NCI-H1930 (cell line): Measurements from ENCODE around the gene SERAC1.
"Not testable (repeated sequence)": the region's sequence is repeated elsewhere in the genome, so short reads cannot be mapped to it uniquely, and the experiment has no call there.

Source experiments
- DNase-seq, 2 experiments: peaks; one replicate each; lab custom pipeline; 2025; lab: John Stamatoyannopoulos, UW

Gene SERAC1

DNA sequence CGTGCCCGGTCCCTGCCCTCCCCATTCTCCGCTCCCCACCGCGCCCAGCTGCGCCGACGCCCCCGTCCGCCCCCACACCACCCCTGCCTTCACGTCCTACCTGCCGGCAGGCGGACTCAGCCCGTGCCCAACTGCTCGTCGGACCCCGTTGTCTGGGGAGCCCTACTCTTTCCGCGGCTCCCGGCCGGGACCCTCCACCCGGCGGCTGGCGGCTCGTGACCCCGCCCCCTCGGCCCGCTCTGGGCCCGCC, at the start of gene SERAC1:
SERAC1 (minus strand) TSS at position 223 of the 250 bp plus-strand sequence. CDS start 9,899 bp downstream, outside the sequence.
- DNase-seq, result no peak

DNA sequence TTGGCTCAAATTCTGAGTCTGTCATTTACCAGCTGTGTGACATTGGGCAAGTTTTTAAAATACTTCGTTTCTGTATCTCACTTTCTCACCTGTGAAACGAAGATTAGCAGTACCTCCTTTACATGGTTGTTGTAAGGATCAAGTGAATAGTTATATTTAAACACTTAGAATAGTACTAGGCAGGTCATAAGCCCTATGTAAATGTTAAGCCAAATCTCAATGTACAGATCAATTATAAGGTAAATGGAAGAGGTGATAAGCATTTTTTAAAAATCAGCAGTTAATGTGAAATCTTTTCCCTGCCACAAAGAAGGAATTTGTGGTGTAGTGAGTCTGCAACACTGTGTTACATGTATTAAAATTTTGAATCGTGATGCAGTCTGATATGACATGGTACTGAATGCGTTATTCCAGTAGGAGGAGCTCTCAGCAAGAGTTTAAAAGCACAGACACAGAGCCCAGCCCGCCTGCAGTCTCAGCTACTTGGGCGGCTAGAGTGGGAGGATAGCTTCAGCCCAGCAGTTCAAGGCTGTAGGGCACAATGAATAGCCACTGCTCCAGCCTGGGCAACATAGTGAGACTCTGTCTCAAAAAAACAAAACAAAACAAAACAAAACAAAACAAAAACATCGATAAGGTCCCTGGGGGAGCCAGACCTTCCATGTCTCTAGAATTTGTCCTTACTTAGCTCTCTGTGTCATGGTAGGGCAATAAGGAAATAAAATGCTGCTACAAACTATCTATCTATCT, 46.0 kb upstream of the SERAC1 start:
- DNase-seq, result peak; percentile 18 to 48

DNA sequence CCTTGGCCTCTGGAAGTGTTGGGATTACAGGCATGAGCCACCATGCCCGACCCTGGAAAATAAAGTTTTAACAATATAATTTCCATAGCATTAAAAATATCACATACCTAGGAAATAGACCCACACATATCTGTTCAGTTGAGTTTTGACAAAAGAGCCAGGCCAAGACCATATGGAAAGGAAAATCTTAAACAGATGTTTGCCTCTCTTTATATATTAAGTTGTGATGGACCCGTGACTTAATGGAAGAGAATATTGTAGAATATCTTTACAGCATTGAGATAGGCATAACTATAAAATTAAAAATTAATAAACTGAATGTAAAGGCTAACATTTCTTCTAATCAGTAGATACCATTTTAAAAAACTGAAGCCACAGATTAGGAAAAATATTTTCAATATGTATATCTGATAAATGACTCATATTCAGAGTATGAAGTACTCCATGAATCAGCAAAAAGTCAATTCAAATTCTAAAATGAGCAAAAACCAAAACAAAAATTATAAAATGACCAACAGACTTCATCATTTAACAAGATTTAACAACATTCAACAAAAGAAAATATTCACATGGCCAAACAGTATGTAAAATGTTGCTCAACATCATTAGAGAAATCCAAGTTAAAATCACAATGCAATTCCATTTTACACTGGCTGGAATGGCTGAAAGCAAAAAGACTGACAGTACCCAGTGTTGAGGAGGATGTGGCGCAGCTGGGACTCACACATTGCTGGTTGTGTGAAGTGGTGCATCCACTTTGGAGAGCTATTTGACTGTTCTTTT, 43.4 kb upstream of the SERAC1 start:
- no peak for DNase-seq

GRCh38 chr6:158209582-158210333, 41.7 kb upstream of the SERAC1 start:
- DNase-seq, result not testable (repeated sequence)

GRCh38 chr6:158208226-158209030, 40.4 kb upstream of the SERAC1 start:
- DNase-seq, result not testable (repeated sequence)

- no peak for DNase-seq
Observed at GRCh38 chr6:158207422-158207788, 39.3 kb upstream of the SERAC1 start.

- no peak for DNase-seq
Observed at GRCh38 chr6:158206740-158207421, 38.8 kb upstream of the SERAC1 start.

GRCh38 chr6:158205169-158205944, 37.3 kb upstream of the SERAC1 start:
- no peak for DNase-seq

DNA sequence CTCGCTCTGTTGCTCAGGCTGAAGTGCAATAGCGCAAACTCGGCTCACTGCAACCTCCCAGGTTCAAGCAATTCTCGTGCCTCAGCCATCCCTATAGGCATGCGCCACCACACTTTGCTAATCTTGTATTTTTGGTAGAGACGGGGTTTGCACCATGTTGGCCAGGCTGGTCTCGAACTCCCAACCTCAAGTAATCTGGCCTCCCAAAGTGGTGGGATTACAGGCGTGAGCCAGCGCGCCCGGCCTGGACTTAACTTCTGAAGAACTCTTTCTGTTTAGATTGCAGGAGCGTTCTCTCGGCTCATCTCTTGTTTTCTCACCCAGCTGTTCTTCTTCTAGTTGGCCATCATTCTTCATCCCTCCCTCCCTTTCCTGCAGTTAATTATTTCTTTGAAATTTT, 30.4 kb upstream of the SERAC1 start:
- DNase-seq, result no peak

DNA sequence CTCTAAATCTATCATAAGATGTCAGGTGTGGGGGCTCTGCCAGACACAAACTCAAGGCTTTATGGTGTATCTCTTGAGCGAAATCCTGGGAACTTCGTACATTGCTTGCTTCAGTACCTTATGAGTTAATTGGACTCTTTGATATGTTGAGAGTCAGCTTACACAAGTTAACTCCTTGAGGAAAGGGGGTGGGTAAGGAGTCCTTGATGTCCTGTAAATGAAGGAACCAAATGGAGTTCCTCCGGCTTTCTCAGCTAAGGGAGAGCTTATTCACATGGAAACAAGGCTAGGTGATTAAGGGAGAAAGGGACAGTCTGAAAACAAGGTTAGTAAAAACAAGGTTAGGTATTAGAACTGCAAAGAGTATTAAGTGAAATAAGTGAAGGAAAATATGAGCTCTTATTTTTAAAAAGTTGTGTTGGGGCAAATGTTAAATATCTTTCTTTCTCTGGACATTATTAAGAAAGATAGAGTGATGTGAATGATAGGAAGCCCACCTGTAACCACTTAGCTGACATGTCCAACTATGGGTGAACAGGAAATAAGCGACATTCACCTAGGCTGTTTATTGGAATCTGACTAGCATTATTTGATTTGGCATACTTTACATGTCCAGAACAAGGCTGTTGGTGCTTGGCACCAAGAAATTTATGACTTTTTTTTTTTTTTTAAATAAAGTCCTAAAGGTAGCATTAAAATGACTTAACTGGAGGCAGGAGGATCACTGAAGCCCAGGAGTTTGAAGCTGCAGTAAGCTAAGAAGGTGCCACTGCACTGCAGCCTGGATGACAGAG, 26.6 kb upstream of the SERAC1 start:
- no peak for DNase-seq

- no peak for DNase-seq
Observed at GRCh38 chr6:158191761-158192160, 23.7 kb upstream of the SERAC1 start.

GRCh38 chr6:158191032-158191431, 23.0 kb upstream of the SERAC1 start:
- DNase-seq, result no peak

- DNase-seq, result no peak
Observed at GRCh38 chr6:158188591-158188990, 20.5 kb upstream of the SERAC1 start.

- DNase-seq, result no peak
Observed at GRCh38 chr6:158185729-158186456, 17.8 kb upstream of the SERAC1 start.

DNA sequence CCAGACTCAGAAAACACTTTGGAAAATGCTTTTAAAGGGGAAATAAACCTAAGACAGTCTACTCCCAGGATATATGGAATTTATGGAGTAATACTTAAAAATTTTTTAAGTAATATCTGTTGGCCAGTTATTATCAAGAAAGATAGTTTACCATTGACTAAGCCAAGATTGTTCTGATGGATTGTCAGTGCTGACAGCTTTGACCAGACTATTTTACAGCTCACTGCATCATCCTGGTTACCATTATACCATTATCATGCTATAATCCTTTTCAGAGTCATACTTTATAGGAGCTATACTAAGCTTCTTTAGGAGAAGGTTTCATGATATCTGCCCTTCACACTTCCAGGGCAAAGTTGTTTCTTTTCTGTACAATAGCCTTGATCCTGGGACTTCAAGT, 16.5 kb upstream of the SERAC1 start:
- no peak for DNase-seq

GRCh38 chr6:158183174-158183972, 15.3 kb upstream of the SERAC1 start:
- not testable (repeated sequence) for DNase-seq

DNA sequence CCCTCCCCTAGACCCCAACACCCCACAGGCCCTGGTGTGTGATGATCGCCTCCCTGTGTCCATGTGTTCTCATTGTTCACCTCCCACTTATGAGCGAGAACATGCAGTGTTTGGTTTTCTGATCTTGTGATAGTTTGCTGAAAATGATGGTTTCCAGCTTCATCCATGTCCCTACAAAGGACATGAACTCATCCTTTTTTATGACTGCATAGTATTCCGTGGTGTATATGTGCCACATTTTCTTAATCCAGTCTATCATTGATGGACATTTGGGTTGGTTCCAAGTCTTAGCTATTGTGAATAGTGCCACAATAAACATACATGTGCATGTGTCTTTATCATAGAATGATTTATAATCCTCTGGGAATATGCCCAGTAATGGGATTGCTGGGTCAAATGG, 9.7 kb upstream of the SERAC1 start:
- DNase-seq, result not testable (repeated sequence)

DNA sequence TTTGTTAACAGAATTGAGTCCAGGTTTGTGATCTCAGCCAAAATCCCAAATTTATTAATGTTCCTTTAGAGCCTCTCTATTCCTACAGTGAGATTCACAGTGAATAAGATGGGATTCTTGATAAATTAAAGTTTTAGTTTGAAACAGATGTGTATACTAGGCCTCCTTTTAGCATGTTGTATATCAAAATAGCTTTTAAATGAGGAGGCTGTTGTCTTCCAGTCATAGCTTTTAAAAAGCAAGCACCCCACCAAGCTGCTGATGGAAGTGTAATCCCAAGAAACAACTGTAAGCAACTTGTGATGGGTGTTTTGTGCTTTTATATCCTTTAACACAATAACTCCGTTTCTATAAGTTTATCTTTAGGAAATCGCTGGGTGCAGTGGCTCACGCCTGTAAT, 7.0 kb upstream of the SERAC1 start:
- DNase-seq, result no peak
